GM10248 (cell line): Measurements from ENCODE around the gene TSEN15.

Source experiments
- CTCF ChIA-PET: fragments of 300-600 bp; sonication (Branson Sonifier 250); formaldehyde crosslinking; extraction: SDS; loops from one replicate; lab custom pipeline; 2021; ENCODE audit warnings: antibody characterized with exemption; lab: Yijun Ruan, JAX
- POLR2A ChIA-PET: fragments of 350-650 bp; sonication (Branson Sonifier 250); formaldehyde crosslinking; extraction: SDS; loops from one replicate; lab custom pipeline; 2020; ENCODE audit warnings: antibody characterized with exemption; lab: Yijun Ruan, JAX
- DNase-seq: peaks from one replicate; pipeline ENCODE4 v3.0.0; 2012; ENCODE audit errors: extremely low spot score
- TF ChIP-seq, protein P1 (sequence below): IDR thresholded peaks from 2 replicates; pipeline ENCODE4 v1.5.1; 2012; ENCODE audit warnings: mild to moderate bottlenecking, low read depth; ENCODE audit errors: extremely low read depth, missing control alignments, control extremely low read depth

TSEN15 gene

DNA sequence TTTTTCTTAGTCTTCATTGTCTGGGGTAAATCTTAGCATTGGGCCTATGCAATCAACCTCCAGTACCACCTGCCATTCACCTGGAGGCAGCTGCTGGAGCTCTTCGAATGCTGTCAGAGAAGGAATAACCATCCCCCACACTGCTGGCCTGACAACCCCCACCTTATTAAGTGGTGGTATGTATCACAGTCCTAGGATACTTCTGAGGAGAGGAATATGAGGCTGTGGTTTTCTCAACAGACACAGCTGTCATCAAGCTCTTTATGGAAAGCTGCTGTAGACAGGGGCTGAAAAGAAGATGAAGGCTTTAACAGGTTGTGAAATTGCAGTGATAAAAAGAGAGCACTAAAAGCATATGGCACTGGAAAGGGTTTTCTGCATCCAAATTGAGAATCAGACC, 61.7 kb downstream of the TSEN15 start:
- ChIA-PET POLR2A (no interaction called here), CTCF (interaction anchor here (0.8 to 1.2 kb wide), 2 partner anchors 13 to 78 kb away, joined by 3 read pairs; no protein-coding TSS in a partner anchor)
- TF ChIP-seq, protein P1, sequence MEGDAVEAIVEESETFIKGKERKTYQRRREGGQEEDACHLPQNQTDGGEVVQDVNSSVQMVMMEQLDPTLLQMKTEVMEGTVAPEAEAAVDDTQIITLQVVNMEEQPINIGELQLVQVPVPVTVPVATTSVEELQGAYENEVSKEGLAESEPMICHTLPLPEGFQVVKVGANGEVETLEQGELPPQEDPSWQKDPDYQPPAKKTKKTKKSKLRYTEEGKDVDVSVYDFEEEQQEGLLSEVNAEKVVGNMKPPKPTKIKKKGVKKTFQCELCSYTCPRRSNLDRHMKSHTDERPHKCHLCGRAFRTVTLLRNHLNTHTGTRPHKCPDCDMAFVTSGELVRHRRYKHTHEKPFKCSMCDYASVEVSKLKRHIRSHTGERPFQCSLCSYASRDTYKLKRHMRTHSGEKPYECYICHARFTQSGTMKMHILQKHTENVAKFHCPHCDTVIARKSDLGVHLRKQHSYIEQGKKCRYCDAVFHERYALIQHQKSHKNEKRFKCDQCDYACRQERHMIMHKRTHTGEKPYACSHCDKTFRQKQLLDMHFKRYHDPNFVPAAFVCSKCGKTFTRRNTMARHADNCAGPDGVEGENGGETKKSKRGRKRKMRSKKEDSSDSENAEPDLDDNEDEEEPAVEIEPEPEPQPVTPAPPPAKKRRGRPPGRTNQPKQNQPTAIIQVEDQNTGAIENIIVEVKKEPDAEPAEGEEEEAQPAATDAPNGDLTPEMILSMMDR: no peak
- DNase-seq: no peak

DNA sequence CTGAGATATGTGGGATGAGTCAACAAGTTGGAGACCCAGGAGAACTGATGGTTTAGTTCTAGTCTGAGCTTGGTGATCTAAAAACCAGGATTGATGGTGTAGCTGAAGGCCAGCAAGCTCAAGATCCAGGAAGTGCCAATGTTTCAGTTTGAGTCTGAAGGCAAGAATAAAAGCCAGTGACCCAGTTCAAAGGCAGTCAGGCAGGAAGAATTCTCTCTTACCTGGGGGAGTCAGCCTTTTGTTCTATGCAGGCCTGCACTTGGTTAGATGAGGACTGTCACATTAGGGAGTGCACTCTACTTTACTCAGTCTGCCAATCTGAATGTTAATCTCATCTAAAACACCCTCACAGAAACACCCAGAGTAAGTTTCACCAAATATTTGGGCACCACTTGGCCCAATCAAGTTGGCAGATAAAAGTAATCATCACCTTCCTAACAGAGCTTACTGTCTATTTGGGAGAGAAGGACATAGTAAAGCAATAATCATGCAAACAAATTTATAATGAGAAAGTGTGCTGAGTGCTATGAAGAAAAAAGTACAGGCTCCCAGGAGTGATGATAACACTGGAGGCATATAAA, 63.4 kb downstream of the TSEN15 start:
- CTCF ChIA-PET: interaction anchor here (1.8 kb wide), 1 partner anchor 10 kb away, joined by 6 read pairs; no protein-coding TSS in a partner anchor
- TF ChIP-seq, protein P1: no peak
- no peak for DNase-seq
- POLR2A ChIA-PET: no interaction called here

DNA sequence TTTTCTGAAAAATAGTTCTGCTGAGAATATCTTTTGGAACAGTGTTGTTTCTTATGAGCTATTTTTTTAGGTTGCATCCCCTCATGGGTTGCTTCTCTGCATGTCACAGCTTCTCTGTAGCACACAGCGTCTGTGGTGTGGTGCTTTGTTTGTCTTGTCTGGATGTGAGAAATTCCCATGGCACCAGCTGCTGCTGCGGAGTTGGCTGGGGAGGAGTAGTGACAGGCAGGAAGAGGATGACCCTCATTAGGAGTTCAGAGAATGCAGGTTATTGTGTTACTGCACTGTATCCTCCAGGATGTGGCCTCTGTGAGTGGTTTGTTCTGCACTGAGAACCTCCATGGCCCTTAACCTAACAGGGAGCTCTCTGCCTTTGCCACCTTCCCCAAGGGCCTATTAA, 64.8 kb downstream of the TSEN15 start:
- ChIA-PET CTCF (interaction anchor here (0.6 to 1.8 kb wide), 2 partner anchors 9 to 351 kb away, joined by 3 to 6 read pairs; no protein-coding TSS in a partner anchor), POLR2A (no interaction called here)
- no peak for DNase-seq
- TF ChIP-seq, protein P1: no peak

DNA sequence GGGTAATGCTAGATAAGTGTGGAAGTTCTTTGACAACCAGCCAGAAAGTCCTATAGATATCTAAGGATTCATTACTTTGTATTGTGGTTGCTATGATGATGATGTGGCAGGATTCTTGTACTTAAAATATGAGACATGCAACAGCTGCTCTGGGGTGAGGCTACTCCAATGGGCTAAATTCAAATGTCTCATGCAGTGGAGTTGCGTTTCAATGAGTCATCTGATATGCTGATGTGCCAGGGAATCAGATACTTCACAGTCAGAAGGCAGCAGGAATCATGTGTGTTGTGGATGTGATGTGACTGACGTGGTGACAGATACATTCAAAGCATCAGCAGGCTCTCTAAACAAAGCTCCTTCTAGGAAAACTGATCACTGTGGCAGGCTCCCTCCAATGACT, 66.5 kb downstream of the TSEN15 start:
- CTCF ChIA-PET: no interaction called here

More for the DNA sequence above, 66.5 kb downstream of the TSEN15 start:
- TF ChIP-seq, protein P1: no peak
- no peak for DNase-seq
- POLR2A ChIA-PET: no interaction called here
